GM12878 (cell line): Measurements from ENCODE around the gene ZFP90. TPM values are rescaled to one million over a fixed set of nuclear protein-coding genes. Genes with fewer than 3 reads are reported as not detected.

ENCODE experiments used
- ATAC-seq: fragments of 200-7000 bp; cut with Tn5 transposase; 3 replicates; pipeline ENCODE4 v1.9.1; 2020; ENCODE audit warnings: mild to moderate bottlenecking, moderate library complexity
- BruUV-seq: library from RNA; stranded (reverse); fragments of 400-500 nt; replicated peaks from 2 replicates; lab custom pipeline; 2021; lab: Mats Ljungman, UMichigan
- CTCF ChIA-PET: fragments of 300-600 bp; sonication (Branson Sonifier 250); formaldehyde crosslinking; extraction: SDS; loops from one replicate; lab custom pipeline; 2021; ENCODE audit warnings: inconsistent platforms; lab: Yijun Ruan, JAX
- POLR2A ChIA-PET: fragments of 350-600 bp; formaldehyde crosslinking; extraction: SDS; loops from one replicate; lab custom pipeline; 2021; ENCODE audit warnings: inconsistent platforms; lab: Charles Lee
- RAD21 ChIA-PET: fragments of 300-600 bp; sonication (Branson Sonifier 250); formaldehyde crosslinking; loops from one replicate; lab custom pipeline; 2023; ENCODE audit warnings: antibody characterized with exemption; ENCODE audit not compliant: unreplicated experiment; lab: Charles Lee
- SMC1A ChIA-PET: fragments of 300-600 bp; sonication (Branson Sonifier 250); formaldehyde crosslinking; loops from one replicate; lab custom pipeline; 2023; ENCODE audit not compliant: unreplicated experiment, uncharacterized antibody; lab: Charles Lee
- DNase-seq: peaks from one replicate; pipeline ENCODE4 v3.0.0-alpha.2; 2011; ENCODE audit warnings: low read depth, low spot score
- FAIRE-seq: peaks from 3 replicates; lab custom pipeline; 2011; peaks lifted over from hg19 to GRCh38; lab: Jason Lieb, UNC
- H2AFZ ChIP-seq: 2 replicates; pipeline ENCODE4 v1.6.0; 2011; ENCODE audit warnings: low read depth, low read length, control low read depth; ENCODE audit not compliant: control insufficient read depth
- H3K27ac ChIP-seq: 2 replicates; pipeline ENCODE4 v1.5.1; 2011; ENCODE audit warnings: control low read depth; ENCODE audit not compliant: control insufficient read depth, insufficient read depth
- H3K27me3 ChIP-seq, 2 experiments: replicated peaks in 1 of 2; 2 replicates each; pipeline versions ENCODE4 v1.6.0 to v1.6.1; 2011; ENCODE audit warnings: low read length in 1 of 2; ENCODE audit not compliant: control insufficient read depth in 2 of 2, insufficient read depth in 2 of 2
- H3K36me3 ChIP-seq, 2 experiments: 2 replicates each; pipeline ENCODE4 v1.5.1; 2011; ENCODE audit warnings: low read length in 1 of 2; ENCODE audit not compliant: control insufficient read depth in 2 of 2, insufficient read depth in 2 of 2
- H3K4me1 ChIP-seq: 2 replicates; pipeline ENCODE4 v1.6.1; 2011; ENCODE audit warnings: mild to moderate bottlenecking, low read length, moderate library complexity, mixed read lengths; ENCODE audit not compliant: control insufficient read depth, insufficient read depth
- H3K4me2 ChIP-seq: 2 replicates; pipeline ENCODE4 v1.6.0; 2011; ENCODE audit warnings: control low read depth; ENCODE audit not compliant: control insufficient read depth, insufficient read depth
- H3K4me3 ChIP-seq: fragments of 200-600 bp; sonication (generic); 2 replicates; pipeline ENCODE4 v1.5.1; 2016
- H3K79me2 ChIP-seq: 2 replicates; pipeline ENCODE4 v1.6.0; 2011; ENCODE audit warnings: low read length; ENCODE audit not compliant: control insufficient read depth, insufficient read depth
- H3K9ac ChIP-seq: 2 replicates; pipeline ENCODE4 v1.8.0; 2011; ENCODE audit warnings: low read length, control low read depth, mixed read lengths; ENCODE audit not compliant: control insufficient read depth, insufficient read depth
- H3K9me3 ChIP-seq: replicated peaks from 3 replicates; pipeline ENCODE4 v1.5.1; 2011; ENCODE audit warnings: mild to moderate bottlenecking, low read length; ENCODE audit not compliant: control insufficient read depth, insufficient read depth
- H4K20me1 ChIP-seq: 2 replicates; pipeline ENCODE4 v1.6.0; 2011; ENCODE audit not compliant: control insufficient read depth, insufficient read depth
- BHLHE40 ChIP-seq, 2 experiments: fragments of 450-650 bp in 1 of 2; IDR thresholded peaks; 2 replicates each; pipeline ENCODE4 v1.6.1; 2011 to 2017; ENCODE audit warnings: low read depth in 2 of 2, borderline replicate concordance in 1 of 2, improper control_type of control experiment in 1 of 2, low read length in 1 of 2, mild to moderate bottlenecking in 1 of 2
- CBFB ChIP-seq: IDR thresholded peaks from 2 replicates; pipeline ENCODE4 v1.6.1; 2016; ENCODE audit warnings: antibody characterized with exemption, low read depth
- CEBPB ChIP-seq, 2 experiments: fragments of 150-350 bp in 1 of 2; IDR thresholded peaks; 2 replicates each; pipeline ENCODE4 v1.6.1; 2012 to 2014; ENCODE audit warnings: low read depth in 2 of 2, low read length in 2 of 2, borderline replicate concordance in 1 of 2, inconsistent platforms in 1 of 2
- CHD1 ChIP-seq: IDR thresholded peaks from 2 replicates; pipeline ENCODE4 v1.6.1; 2012; ENCODE audit warnings: low read depth, low read length, improper control_type of control experiment
- CREB1 ChIP-seq: IDR thresholded peaks from 2 replicates; pipeline ENCODE4 v1.6.1; 2012; ENCODE audit warnings: low read depth, mild to moderate bottlenecking, inconsistent platforms
- FOXK2 ChIP-seq: fragments of 450-650 bp; IDR thresholded peaks from 2 replicates; pipeline ENCODE4 v1.6.1; 2017; ENCODE audit warnings: mild to moderate bottlenecking, moderate library complexity
- IKZF1 ChIP-seq: fragments of 450-650 bp; conservative IDR thresholded peaks from 2 replicates; pipeline ENCODE4 v1.6.1; 2017; ENCODE audit warnings: antibody characterized with exemption, mild to moderate bottlenecking
- IKZF2 ChIP-seq, 2 experiments: fragments of 450-650 bp; IDR thresholded peaks; 2 replicates each; pipeline ENCODE4 v1.6.1; 2017; ENCODE audit warnings: mild to moderate bottlenecking in 2 of 2, moderate library complexity in 2 of 2
- NR2F1 ChIP-seq: fragments of 450-650 bp; conservative IDR thresholded peaks from 2 replicates; pipeline ENCODE4 v1.6.1; 2017; ENCODE audit warnings: mild to moderate bottlenecking
- PAX8 ChIP-seq: fragments of 450-650 bp; IDR thresholded peaks from 2 replicates; pipeline ENCODE4 v1.6.1; 2017; ENCODE audit warnings: mild to moderate bottlenecking, moderate library complexity
- POLR2A ChIP-seq: IDR thresholded peaks from 2 replicates; pipeline ENCODE4 v1.6.1; 2011; ENCODE audit warnings: low read depth, mild to moderate bottlenecking, low read length
- POLR2AphosphoS5 ChIP-seq: IDR thresholded peaks from 2 replicates; pipeline ENCODE4 v1.6.1; 2011; ENCODE audit warnings: mild to moderate bottlenecking, low read length, inconsistent platforms
- RFX5 ChIP-seq: IDR thresholded peaks from 2 replicates; pipeline ENCODE4 v1.6.1; 2011; ENCODE audit warnings: low read depth, low read length, improper control_type of control experiment
- SMAD1 ChIP-seq: fragments of 450-650 bp; IDR thresholded peaks from 2 replicates; pipeline ENCODE4 v1.6.1; 2018; ENCODE audit warnings: mild to moderate bottlenecking, low read depth; ENCODE audit not compliant: partially characterized antibody
- SMARCA5 ChIP-seq: fragments of 450-650 bp; IDR thresholded peaks from 2 replicates; pipeline ENCODE4 v1.6.1; 2017; ENCODE audit warnings: mild to moderate bottlenecking
- STAT1 ChIP-seq: fragments of 450-650 bp; conservative IDR thresholded peaks from 2 replicates; pipeline ENCODE4 v1.6.1; 2014; ENCODE audit warnings: antibody characterized with exemption, mild to moderate bottlenecking
- TBL1XR1 ChIP-seq: IDR thresholded peaks from 2 replicates; pipeline ENCODE4 v1.6.1; 2012; ENCODE audit warnings: low read depth, low read length, improper control_type of control experiment
- ZNF207 ChIP-seq: fragments of 450-650 bp; IDR thresholded peaks from 2 replicates; pipeline ENCODE4 v1.6.1; 2014; ENCODE audit warnings: antibody characterized with exemption, mild to moderate bottlenecking, borderline replicate concordance
- ZSCAN29 ChIP-seq: fragments of 450-650 bp; IDR thresholded peaks from 2 replicates; pipeline ENCODE4 v1.6.1; 2017; ENCODE audit warnings: mild to moderate bottlenecking, moderate library complexity
- WGBS: methylation state at CpG from one replicate; pipeline ENCODE4 v1.1.6; 2016; ENCODE audit warnings: low lambda C conversion rate; ENCODE audit not compliant: insufficient replicate concordance, insufficient coverage; ENCODE audit errors: missing lambda C conversion rate; 5-methylcytosine and 5-hydroxymethylcytosine counted together
- in situ Hi-C: fragments of 300-500 bp; cut with MboI; formaldehyde crosslinking; loops from 9 replicates; pipeline ENCODE4 v1.14.3; 2018; ENCODE audit warnings: mixed read lengths
- intact Hi-C: fragments of 100-400 bp; cut with micrococcal nuclease; formaldehyde crosslinking; loops from one replicate; pipeline ENCODE4 v1.14.2; 2022; ENCODE audit not compliant: unreplicated experiment
- polyA plus RNA-seq, 11 experiments: library from polyadenylated mRNA; depleted of rRNA in 4 of 11; unstranded in 6 of 11; stranded (reverse) in 5 of 11; fragments of >200 nt; fragmentation: Nextera tagmentation in 4 of 11; fragmentation: Illumina TruSeq in 1 of 11; extraction: Ambion mirVana in 4 of 11; extraction: Trizol in 1 of 11; gene quantifications; 1 replicate in 1 of 11; 2 replicates in 10 of 11; pipeline versions ENCODE4 v1.2.1 to v1.2.3, GENCODE V29; 2011 to 2016; ENCODE audit warnings: inconsistent platforms in 2 of 11, missing spikeins in 2 of 11, low read depth in 1 of 11
- total RNA-seq, 4 experiments: library from RNA; depleted of rRNA in 3 of 4; stranded (reverse); fragments of >200 nt in 3 of 4; fragmentation: Illumina TruSeq in 1 of 4; extraction: Trizol in 1 of 4; gene quantifications; 2 replicates each; pipeline versions ENCODE4 v1.2.1 to v1.2.3, GENCODE V29; 2013 to 2021
- TF ChIP-seq, protein P1 (sequence below): IDR thresholded peaks from 2 replicates; pipeline ENCODE4 v1.6.1; 2011; ENCODE audit warnings: borderline replicate concordance, low read depth, mild to moderate bottlenecking, moderate library complexity, low read length; ENCODE audit not compliant: insufficient read depth, poor library complexity, severe bottlenecking

The ZFP90 gene
- total and polyA plus RNA-seq, 10 of the 15 experiments (the other 5 are each of a cell fraction or from before 2014, with no cell fraction given): 3.3 to 20.0 (median 15.4) TPM

DNA sequence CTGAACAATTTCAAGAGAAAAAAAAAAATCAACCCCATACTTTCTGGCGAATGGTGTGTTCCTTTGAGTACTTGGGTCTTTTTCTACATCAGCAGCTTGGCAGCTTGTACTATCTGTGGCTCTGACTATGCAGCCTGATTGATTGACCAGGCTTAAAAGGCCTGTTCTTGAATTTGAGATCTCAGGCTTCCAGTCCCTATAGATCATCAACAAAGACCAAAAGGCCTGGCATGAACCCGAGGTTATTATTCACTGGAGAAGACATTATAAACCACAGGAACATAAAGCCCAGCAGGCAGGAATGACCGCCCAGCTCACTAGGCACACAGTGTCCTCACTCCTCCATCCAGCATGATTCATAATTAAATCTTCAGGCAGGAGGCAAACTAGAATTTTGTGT is 73.9 kb downstream of the ZFP90 start:
- no TSS peak for BruUV-seq
- intact Hi-C loops: no loop called here
- in situ Hi-C loops: no loop called here
- Histone ChIP-seq H3K9me3 (no peaks in the 10 kb centered on the region; the same call in 2 of the 3 replicates), H3K36me3 (no peaks in the 10 kb centered on the region), H4K20me1 (no peaks in the 10 kb centered on the region), H3K4me3 (no peak overlapping the region), H3K9ac (no peak overlapping the region), H3K27ac (no peak overlapping the region), H2AFZ (no peak overlapping the region)
- SMC1A ChIA-PET: interaction anchor here (0.8 kb wide), 1 partner anchor 481 kb away, joined by 3 read pairs; no protein-coding TSS in a partner anchor
- CTCF ChIA-PET: no interaction called here
- DNase-seq: no peak
- TF ChIP-seq BHLHE40 (IDR thresholded peaks at IDR 0.05; ENCODE audit: borderline replicate concordance in 1 of 2, low read depth in 2 of 2, low read length in 1 of 2): no peak
- TF ChIP-seq PAX8: no peak
- TF ChIP-seq SMAD1: no peak
- TF ChIP-seq IKZF1: no peak
- TF ChIP-seq POLR2AphosphoS5: no peak
- TF ChIP-seq STAT1: no peak
- TF ChIP-seq CBFB: no peak
- TF ChIP-seq, protein P1, sequence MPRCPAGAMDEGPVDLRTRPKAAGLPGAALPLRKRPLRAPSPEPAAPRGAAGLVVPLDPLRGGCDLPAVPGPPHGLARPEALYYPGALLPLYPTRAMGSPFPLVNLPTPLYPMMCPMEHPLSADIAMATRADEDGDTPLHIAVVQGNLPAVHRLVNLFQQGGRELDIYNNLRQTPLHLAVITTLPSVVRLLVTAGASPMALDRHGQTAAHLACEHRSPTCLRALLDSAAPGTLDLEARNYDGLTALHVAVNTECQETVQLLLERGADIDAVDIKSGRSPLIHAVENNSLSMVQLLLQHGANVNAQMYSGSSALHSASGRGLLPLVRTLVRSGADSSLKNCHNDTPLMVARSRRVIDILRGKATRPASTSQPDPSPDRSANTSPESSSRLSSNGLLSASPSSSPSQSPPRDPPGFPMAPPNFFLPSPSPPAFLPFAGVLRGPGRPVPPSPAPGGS: no peak
- no peak for TF ChIP-seq POLR2A
- TF ChIP-seq NR2F1: no peak
- TF ChIP-seq IKZF2 (IDR thresholded peaks at IDR 0.05): no peak
- no peak for TF ChIP-seq CEBPB (IDR thresholded peaks at IDR 0.05; ENCODE audit: borderline replicate concordance in 1 of 2, low read depth in 2 of 2, low read length in 2 of 2)
- no peak for TF ChIP-seq RFX5
- TF ChIP-seq ZNF207: no peak
- no peak for TF ChIP-seq CREB1
- TF ChIP-seq ZSCAN29: no peak
- no peak for TF ChIP-seq FOXK2
- TF ChIP-seq SMARCA5: no peak
- no peak for TF ChIP-seq CHD1
- TF ChIP-seq TBL1XR1: no peak
- TF ChIP-seq, all 136 proteins: peak for 0
- no peak for ATAC-seq
- Histone ChIP-seq H3K4me2 (no peak overlapping the region), H3K27me3 (no peaks in the 10 kb centered on the region; a peak in 1 of 4 replicates), H3K4me1 (no peaks in the 10 kb centered on the region), H3K79me2 (no peaks in the 10 kb centered on the region)
- ChIA-PET POLR2A (interaction anchor here (0.6 kb wide), 1 partner anchor 466 kb away, joined by 3 read pairs; no protein-coding TSS in a partner anchor), RAD21 (no interaction called here)
- FAIRE-seq: no peak
- 39% methylated on average over 3 of the region's 3 CpGs for WGBS
